HG03575 (cell line): ENCODE results near the gene TMEM106A.
"Not testable (repeated sequence)": the region's sequence is repeated elsewhere in the genome, so short reads cannot be mapped to it uniquely, and the experiment has no call there.

Experiments
- ATAC-seq: cut with Tn5 transposase; IDR thresholded peaks from one replicate; pipeline ENCODE4 v1.9.1; 2021; ENCODE audit not compliant: unreplicated experiment, insufficient number of reproducible peaks, low FRiP score; ENCODE audit errors: extremely low read depth

The TMEM106A gene

DNA sequence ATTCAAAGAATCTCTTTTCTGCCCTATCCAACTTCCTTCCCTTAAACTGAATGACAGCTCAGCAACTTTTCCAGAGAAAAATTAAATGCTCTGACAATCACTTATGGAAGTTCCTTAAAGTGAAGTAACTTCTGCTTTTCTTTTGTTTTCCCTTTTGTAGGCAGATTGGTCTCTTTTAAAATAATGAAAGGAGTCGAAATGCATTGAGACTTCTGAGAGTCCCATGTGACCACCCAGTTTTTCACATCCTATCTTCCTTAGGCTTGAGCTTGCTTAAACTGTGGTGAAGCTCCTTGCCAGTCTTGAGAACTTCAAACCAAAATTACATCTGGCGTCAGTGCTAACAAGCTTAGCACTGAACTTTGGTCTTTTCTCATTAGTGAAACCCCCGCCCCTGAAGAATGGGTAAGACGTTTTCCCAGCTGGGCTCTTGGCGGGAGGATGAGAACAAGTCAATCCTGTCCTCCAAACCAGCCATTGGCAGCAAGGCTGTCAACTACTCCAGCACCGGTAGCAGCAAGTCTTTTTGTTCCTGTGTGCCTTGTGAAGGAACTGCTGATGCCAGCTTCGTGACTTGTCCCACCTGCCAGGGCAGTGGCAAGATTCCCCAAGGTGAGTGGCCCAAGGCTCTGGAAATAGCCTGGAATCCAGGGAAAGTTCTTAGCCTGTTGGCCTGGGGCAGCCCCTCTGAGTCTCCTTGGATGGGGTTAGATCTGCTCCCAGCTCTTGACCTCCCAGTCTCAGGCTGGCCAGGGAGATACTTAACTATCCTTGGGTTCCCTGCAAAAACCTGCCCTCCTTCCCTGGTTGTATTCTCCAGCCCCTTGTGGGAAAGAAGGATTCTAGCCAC is 1.2 kb downstream of the TMEM106A start:
- ATAC-seq: no peak

DNA sequence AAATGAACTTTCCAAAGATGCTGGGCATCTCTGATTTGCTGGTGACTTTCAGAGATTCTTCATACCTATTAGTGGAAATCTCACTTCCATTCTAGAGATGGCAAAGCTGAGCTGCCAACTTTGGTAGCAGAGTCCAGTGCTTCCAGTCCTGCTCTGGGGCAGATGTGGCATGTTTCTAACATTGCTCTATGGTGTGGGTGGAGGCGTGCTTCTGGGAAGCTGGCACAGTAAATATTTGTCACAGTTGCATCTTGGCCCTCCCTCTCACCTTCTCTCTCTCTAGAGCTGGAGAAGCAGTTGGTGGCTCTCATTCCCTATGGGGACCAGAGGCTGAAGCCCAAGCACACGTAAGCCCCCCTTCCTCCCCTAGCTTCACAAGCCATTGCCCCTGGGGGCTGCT is 1.9 kb downstream of the TMEM106A start:
- no peak for ATAC-seq

DNA sequence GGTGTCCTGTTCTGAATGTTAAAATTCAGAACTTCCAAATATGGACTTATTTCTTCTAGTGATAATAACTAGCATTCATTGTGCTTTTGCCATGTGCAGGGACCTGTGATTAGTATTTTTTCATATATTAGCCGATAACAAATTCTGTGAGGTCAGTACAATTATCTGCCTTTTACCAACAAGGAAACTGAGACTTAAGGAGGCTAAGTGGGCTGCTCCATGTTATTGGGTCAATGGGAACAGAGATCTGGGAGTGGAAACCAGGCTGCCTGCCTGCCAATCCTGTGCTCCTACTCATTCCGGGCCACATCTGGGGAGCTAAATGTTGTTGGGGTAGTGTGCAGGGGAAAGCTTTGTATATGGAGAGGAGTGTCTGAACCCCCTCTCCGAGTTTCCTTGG is 3.7 kb downstream of the TMEM106A start:
- no peak for ATAC-seq

DNA sequence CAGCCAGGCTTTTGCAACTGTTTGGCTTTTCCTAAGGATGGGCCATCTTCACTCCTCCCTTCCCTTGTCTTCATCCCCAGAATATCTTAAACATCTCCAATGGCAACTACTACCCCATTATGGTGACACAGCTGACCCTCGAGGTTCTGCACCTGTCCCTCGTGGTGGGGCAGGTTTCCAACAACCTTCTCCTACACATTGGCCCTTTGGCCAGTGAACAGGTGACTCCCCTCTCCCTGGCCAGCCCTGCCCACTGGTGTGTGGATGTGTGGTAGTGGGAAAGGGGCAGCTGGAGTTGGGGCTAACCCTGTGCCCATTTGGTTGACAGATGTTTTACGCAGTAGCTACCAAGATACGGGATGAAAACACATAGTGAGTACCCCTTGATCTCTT is 4.7 kb downstream of the TMEM106A start:
- no peak for ATAC-seq

DNA sequence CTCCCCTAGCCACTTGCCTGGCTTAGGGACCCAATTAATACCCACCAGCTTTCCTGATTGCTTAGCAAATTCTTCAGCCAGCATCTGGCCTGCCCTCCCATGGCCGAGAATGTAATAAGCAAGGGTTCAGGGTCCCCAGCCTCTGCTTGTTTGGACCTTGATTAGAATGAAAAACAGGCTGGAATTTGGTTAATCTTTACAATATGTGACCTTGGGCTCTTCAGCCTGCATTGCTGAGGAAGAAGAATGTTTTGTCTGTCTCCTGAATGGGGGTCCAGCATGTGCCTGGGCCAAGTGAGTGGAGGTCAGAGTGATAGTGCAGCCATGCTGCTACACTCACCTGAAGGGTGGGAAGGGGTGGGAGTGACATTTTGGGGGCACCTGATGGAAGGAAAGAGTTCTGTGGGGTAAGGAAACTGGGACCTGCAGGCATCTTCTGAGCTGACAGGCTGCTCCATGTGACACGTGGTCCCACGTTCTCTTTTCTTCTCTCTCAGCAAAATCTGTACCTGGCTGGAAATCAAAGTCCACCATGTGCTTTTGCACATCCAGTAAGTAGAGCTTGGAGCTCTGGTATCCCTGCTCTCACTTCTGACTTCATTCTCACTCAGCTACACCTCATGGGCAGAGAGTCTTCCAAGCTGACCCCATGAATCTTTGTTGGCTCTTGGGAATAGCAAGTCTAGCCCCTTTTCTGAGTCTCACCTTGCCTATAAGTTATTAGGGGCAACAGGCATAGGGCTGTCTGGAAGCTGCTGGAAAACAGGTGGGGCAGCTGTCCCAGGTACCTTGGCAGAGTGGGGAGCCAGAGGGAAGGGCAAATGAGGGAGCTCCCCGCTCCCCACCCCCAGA is 5.3 kb downstream of the TMEM106A start:
- ATAC-seq: no peak

DNA sequence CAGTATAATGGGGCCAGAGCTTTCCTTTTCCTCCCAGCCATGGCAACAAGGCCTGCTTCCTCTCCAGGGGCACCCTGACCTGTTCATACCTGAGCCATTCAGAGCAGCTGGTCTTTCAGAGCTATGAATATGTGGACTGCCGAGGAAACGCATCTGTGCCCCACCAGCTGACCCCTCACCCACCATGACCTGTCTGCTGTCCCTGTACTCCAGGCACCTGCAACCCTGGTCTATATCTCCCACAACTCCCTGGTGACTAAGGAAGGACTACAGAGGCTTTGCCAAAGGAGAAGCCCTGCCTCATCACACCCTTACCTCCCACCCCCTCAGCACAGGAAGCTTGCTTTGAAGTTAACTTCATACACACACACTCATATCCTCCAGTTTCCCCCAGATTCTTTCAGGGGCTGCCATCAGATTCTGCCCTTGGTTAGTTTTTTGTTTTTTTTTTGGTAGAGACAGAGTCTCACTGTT is 6.0 kb downstream of the TMEM106A start:
- no peak for ATAC-seq

DNA sequence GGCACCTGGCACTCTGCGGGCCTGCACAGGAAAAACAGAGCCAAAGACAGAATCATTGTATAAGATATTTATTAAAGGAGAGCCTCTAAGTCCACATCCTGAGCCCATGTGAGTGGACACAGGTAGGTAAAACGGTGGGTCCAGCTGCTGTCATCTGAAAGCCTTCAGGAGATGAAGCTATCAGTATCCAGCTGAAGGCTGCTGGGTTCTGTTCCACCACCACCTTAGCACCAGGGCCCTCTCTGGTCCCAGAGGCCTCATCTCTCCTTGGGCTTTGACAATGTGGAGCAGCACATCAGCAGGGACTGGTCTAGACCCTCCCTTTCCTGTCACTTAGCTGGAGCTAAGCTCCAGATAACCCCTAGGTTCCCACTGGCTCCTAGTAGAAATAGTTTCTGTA is 7.3 kb downstream of the TMEM106A start:
- no peak for ATAC-seq

DNA sequence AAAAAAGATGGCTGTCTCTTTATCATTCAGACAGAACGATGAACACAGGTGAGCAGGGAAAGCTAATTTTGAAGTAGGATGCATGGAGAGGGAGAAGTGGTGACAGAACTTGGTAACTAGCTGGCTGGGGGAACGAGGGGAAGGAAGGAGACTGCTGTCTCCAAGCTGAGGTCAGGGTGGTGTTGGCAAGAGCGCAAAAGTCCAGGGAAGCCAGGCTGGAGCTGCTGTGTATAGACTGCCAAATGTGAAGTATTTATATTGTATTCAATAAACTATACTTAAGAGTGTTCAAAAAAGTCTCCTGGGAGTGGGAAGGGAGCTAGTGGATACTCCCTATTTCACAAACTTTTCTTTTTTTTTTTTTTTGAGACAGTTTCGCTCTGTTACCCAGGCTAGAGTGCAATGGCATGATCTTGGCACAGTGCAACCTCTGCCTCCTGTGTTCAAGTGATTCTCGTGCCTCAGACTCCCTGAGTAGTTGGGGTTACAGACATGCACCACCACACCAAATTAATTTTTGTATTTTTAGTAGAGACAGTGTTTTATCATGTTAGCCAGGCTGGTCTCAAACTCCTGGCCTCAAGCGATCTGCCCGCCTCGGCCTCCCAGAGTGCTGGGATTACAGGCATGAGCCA is 8.2 kb downstream of the TMEM106A start:
- no peak for ATAC-seq

DNA sequence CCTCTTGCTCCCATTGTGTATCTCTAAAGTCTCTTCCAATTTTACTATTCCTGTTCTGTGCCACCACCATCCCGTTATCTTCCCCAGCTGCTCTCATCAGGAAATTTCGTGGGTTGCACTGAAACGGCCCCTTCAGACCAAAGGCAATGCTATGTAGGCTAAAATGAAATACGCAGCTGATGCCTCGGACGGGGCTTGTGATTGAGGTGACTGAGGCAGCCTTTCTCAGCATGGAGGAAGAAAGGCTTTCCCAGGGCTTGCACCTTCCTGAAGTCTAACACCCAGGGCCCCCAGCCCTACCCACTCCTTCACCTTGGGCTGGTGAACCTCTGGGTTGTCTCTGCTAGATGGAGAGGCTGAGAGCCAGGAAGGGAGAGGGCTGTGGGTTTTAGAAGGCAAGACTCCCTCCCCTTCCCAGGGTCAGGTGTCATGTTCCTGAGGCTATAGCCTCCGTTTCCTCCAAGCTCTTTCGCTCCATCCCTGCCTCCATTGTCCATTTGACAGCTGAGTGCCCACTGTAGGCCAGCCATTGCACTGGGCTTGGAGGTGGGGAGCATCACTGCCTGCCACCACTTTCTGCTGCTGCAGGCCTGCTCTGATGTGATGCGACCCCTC is 8.9 kb downstream of the TMEM106A start:
- no peak for ATAC-seq

DNA sequence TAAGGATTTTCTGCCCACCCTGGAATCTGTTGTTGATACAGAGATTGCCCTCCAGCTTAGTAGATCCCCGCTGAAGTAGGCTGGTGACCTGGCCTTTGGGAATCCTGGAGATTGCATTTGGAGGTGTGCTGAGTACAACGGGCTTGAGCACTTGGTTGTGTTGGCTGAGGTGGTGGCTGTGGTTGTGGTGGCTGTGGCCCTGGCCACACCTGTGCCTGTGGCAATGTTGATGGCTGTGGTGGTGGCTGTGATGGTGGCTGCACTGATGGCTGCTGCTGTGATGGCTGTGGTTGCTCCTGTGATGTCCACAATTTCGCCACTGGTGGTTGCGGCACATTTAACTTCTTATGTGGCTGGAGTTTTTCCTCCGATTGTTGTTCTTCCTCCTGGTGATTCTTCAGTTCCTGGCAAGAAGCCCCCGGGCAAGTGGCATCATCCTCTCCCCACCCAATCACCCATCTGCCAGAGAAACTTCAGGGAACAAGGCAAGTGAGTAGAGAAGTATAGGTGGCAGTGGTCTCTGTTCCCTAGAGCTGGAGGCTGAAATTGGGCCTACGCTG is 12.6 kb downstream of the TMEM106A start:
- ATAC-seq: no peak

DNA sequence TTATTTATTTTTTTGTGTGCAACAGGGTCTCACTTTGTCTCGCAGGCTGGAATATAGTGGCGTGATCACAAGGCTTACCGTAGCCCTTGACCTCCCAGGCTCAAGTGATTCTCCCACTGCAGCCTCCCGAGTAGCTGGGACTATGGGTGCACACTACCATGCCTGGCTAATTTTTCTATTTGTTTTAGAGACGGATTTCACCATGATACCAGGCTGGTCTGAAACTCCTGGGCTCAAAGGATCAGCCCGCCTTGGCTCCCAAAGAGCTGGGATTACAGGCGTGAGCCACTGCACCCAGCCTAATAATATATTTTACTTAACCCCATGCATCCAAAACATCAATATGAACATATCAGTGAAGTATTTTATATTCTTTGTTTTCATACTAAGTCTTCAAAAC is 14.7 kb downstream of the TMEM106A start:
- ATAC-seq: no peak

DNA sequence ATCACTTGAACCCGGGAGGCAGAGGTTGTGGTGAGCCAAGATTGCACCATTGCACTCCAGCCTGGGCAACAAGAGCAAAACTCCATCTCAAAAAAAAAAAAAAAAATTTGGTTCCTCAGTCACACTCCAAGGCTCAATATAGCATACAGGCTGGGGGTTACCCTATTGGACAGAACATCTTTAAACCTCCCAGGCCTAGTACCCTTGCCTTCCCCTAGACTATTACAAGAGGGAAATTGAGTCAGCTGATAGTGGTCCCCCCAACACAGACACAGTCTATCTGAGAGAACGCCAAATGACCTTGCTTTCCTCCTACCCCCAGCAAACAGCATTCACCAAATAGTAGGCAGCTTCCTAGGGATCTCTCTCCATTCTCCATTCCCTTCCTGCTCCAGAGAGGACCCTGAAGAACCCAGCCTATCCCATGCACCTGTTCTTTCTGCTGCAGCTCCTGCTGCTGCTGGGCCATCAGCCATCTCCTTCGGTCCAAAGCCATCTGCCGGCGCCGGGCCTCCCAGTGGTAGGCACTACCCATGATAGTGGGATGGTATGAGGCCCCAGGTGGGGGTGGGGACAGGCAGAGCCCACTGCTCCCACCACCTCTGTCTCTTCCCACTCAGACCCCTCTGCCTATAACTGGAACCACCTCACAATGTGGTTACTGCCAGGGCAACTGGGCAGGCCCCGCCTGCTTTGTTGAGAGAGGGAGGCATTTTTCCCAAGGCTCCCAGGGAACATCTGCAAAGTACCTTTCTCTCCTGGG is 16.5 kb downstream of the TMEM106A start, which contains the start of gene CCDC200:
CCDC200 (minus strand) TSS at position 604 of the 763 bp plus-strand sequence; CDS start at position 535, 69 bp downstream.
- not testable (repeated sequence) for ATAC-seq

DNA sequence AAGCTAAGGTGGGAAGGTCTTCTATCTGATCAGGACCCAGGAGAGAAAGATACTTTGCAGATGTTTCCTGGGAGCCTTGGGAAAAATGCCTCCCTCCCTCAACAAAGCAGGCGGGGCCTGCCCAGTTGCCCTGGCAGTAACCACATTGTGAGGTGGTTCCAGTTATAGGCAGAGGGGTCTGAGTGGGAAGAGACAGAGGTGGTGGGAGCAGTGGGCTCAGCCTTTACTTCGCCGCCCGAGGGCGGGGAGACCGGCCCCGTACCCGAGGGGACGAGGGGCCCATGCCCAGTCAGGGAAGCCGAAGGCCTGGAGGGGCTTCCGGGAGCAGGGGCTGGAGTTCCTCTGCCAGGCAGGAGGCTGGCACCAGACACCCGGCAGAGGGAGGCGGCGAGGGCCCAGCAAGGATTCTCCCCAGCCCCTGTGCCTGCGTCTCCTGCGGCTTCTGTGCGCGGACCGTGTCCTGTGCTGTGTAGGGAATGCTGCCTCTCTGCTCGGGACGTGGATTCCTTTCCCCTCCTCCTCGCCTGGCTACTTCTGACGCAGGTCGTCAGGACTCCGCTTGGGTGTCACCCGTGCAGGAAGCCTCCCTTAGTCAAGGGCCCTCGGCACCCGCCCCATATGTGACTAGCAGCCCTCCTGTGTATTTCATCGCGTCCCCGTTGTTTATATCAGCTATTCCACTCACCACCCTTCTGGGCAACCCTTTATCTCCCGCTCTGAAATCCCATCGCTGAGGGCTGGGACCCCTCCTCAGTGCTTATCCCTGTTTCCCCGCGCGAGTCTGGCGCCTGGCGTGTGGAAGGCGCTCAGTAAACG is 19.7 kb downstream of the TMEM106A start:
- ATAC-seq: not testable (repeated sequence)

DNA sequence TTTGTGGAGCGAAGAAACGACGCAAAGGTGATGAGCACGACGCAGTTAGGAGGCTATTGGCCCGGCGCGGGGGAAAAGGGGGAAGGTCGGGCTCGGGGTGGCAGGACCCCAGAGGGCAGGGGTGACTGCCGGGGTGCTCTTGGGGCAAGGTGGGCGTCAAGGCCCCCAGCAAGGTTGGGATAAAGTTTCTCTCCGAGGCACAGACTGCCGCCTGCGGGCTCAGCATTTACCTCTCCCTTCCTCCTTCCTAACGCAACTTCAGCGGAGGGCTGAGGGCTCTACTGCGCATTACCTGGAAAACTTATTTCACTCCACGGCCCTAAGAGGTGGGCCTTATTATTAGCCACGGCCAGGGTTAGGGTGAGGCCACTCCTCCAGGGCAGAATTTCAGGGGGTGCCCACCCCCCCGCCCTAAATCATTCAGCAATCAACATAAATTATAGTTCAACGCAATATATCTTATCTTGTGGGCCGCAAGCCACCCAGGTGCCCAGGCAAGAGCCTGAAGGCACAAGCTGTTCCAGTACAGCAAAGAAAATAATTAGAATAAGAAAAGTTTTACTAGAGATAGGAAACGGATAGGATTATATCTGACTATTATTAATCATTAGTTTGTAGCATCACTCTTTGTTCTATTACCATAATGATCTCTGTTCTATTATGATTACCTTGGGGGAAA is 20.5 kb downstream of the TMEM106A start:
- ATAC-seq: not testable (repeated sequence)

DNA sequence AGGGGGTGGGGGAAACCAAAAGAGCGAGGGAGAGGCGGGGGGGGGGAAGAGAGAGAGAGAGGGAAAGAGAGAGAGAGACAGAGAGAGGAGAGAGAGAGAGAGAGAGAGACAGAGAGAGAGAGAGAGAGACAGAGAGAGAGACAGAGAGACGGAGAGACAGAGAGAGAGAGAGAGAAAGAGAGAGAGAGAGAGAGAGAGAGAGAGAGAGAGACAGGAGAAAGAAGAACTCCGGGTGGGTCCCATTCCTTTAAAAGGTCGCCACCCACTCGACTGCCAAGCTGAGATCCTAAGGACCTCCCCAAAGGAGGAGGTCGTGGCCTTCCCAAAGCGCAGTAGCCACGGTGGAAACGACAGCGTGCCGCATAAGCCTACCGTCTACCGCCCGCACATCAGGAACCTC is 21.6 kb downstream of the TMEM106A start:
- ATAC-seq: not testable (repeated sequence)

DNA sequence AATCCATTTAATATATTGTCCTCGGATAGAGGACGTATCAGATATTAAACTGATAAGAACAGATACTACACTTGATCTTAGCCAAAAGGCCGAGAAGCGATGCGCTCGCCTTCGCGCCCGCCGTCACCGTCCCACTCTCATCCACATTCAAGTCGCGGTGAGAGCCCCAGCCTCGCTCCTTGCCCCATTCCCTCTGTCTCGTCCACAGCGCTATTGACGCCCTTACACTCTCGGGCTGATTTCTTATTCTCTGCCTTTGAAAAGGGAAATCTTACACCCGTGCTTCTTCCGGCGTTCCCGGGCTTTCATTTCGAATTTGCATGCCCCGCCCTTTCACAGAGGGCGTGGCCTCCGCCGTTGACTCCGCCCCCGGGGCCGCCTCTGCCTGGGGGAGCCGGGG is 22.2 kb downstream of the TMEM106A start, which contains the start of gene RNU2-1:
RNU2-1 (minus strand) TSS at position 101 of the 400 bp plus-strand sequence.
- not testable (repeated sequence) for ATAC-seq

DNA sequence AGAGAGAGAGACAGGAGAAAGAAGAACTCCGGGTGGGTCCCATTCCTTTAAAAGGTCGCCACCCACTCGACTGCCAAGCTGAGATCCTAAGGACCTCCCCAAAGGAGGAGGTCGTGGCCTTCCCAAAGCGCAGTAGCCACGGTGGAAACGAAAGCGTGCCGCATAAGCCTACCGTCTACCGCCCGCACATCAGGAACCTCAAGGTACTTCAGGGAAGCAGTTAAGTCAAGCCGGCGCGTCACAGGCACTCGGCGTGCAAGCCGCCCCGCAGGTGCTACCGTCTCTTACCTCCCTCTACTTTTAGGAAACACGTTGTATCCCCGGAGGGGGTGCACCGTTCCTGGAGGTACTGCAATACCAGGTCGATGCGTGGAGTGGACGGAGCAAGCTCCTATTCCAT is 27.9 kb downstream of the TMEM106A start:
- not testable (repeated sequence) for ATAC-seq
